Neural progenitor cell (in vitro differentiated cells): ENCODE results near the gene G3BP2.

Experiments used
- CTCF ChIP-seq: fragments of 200-600 bp; sonication (generic); IDR thresholded peaks from 2 replicates; pipeline ENCODE4 v1.5.1; 2017; ENCODE audit warnings: antibody characterized with exemption, mild to moderate bottlenecking
- EZH2 ChIP-seq: fragments of 200-600 bp; sonication (generic); IDR thresholded peaks from 2 replicates; pipeline ENCODE4 v1.6.1; 2017; ENCODE audit warnings: antibody characterized with exemption, mild to moderate bottlenecking, moderate library complexity

GRCh38 chr4:75710246-75710645 is 37.0 kb upstream of the G3BP2 start:
- TF ChIP-seq CTCF (no peak), EZH2 (no peak)
